HuH-7 (cell line): ENCODE data around the gene CATSPER1.
"Not testable (repeated sequence)": the region's sequence is repeated elsewhere in the genome, so short reads cannot be mapped to it uniquely, and the experiment has no call there.

Experiments used
- DNase-seq: peaks from one replicate; pipeline ENCODE4 v3.0.0; 2011; ENCODE audit warnings: low spot score

The CATSPER1 gene

GRCh38 chr11:66020618-66021357 lies 5.5 kb downstream of the CATSPER1 start:
- DNase-seq: no peak

DNA sequence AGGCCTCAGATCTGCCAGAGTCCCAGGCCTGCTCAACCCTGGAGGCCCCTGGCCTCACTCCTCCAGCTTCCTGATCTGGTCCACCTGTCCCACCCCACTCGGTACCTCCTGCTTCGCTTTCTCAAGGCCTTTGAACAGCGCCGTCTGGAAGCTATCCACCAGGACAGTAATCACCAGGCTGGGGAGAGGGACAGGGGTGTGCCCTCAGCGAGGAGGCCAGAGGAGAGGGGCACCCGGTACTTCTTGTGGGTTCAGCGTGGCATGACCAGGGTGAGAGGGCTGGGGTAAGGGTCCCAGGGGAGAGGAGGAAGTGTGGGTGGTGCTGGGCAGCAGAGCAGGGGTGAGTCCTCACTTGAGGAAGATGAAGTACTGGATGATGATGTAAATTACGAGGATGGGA lies 6.1 kb downstream of the CATSPER1 start:
- no peak for DNase-seq

GRCh38 chr11:66017321-66017720 lies 9.0 kb downstream of the CATSPER1 start:
- DNase-seq: no peak

DNA sequence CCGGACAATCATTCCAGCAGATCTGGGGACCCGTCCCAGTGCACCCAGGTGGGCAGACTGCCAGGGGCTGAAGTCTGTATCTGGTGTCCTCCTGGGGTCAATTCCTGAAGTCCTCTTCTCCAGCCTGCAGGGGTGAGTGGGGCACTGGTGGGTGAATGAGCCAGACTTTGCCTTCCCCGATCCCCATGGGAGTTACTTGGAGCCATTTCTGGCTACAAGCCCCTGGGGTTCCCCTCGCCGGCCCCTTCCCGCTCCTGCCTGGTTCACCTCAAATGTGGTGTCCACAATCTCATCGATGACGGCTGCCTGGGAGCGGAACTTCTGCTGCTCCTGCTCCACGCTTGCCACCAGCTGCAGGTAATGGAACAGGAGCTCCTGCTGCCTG lies 9.5 kb downstream of the CATSPER1 start:
- no peak for DNase-seq

DNA sequence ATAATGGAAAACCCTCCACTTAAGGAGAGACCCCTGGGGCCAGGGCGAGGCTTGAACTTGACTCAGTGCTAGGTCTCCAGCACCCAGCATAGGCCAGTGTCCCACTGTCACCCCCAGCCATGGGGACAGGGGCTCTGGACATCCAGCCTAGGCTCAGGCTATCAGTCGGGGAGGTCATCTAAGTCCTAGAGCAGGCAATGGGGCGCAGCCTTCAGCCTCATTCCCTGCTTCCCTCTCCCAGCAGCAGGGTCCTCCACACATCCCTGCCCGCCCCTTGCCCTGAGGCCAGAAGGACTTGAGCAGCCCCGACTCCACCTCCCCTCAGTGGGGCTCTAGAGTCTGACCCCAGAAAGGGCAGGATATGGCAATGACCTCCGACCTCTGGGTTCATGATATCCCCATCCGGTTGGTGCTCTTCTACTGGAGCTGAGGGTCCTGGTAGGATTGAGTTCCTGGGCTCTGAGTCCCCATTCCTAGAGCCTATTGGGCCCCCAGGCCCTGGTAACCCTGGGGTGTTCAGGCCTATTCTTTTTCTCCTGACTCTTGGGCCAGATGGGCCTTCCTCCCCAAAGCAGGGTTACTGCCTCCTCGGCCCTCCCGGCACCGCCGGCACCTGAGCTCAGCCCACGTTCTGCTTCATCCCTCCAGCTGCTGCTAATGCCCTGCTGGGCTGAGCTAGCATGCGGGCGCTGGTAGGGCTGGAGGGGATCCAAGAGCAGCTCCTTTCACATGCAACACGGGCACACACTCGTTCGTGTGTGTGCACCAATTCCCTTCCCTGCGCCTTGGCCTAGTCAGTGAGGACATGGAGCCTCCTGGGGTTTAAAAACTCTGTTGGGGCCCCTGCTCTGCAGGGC lies 10.1 kb downstream of the CATSPER1 start:
- no peak for DNase-seq

DNA sequence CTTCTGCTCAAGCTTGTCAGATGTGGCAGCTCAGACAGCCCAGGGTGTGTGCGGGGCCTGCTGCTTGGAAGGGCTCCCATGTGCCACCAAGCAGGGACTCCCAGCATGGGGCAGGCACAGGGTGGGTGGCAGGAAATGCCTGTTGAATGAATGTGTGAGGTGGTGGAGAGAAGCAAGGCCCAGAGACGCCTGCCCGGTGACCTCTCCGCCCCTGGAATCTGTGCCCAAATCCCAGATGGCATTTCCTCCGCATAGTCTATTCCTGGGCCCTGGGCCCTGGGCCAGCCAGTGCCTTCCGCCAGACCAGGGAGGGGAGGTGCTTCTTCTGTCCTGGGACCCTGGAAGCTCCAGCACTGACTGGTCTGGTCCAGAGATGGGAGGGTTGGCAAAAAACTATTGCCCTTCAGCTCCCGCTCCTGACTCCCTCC lies 10.8 kb downstream of the CATSPER1 start:
- no peak for DNase-seq

GRCh38 chr11:66014804-66015453 lies 11.3 kb downstream of the CATSPER1 start:
- DNase-seq: no peak

DNA sequence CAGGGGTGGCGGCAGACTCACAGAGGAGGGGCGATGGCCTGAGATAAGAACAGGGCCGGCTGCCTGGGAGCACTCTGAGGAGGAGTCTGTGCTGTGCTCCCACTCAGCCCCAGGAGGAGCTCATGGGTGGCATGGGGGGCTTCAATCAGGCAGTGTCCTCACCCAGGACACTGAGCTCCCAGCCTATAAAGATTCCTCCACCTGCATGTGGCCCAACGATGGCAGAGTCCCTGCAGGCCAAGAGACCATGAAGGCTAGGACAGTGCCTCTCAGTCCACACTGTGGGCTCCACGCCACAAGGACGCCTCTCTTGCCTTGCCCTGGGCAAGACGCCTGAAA lies 12.5 kb downstream of the CATSPER1 start:
- DNase-seq: no peak

- DNase-seq: no peak
Measured at GRCh38 chr11:66012946-66013761, 13.1 kb downstream of the CATSPER1 start.

- no peak for DNase-seq
Measured at GRCh38 chr11:66012371-66012945, 13.8 kb downstream of the CATSPER1 start.

GRCh38 chr11:66011785-66012303 lies 14.4 kb downstream of the CATSPER1 start, which contains the start of gene CST6:
Gene CST6, plus strand, starts transcription at chr11:66012008. Its CDS starts 37 bp downstream, at chr11:66012045.
- DNase-seq: no peak

DNA sequence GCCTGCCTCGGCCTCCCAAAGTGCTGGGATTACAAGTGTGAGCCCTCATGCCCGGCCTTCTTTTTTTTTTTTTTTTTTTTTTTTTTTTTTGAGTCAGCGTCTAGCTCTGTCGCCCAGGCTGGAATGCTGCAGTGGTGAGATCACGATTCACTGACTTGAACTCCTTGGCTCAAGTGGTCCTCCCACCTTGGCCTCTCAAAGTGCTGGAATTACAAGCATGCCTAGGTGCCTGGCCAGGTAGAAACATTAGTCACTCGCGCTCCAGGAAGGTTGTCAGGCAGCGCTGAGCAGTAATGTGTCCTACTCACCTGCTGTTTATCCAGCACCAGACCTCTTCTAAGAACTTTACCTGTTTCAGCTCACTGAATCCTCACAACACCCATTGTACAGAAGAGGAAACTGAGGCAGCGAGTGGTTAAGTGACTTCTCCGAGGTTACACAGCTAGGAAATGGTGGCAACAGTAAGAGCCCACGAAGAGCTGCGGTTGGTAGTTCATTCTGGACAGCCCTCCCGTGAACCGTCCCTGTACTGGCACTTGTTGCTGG lies 15.0 kb downstream of the CATSPER1 start:
- no peak for DNase-seq

- not testable (repeated sequence) for DNase-seq
Measured at GRCh38 chr11:66010036-66010435, 16.2 kb downstream of the CATSPER1 start.

- DNase-seq: no peak
Measured at GRCh38 chr11:66008468-66009101, 17.7 kb downstream of the CATSPER1 start.

DNA sequence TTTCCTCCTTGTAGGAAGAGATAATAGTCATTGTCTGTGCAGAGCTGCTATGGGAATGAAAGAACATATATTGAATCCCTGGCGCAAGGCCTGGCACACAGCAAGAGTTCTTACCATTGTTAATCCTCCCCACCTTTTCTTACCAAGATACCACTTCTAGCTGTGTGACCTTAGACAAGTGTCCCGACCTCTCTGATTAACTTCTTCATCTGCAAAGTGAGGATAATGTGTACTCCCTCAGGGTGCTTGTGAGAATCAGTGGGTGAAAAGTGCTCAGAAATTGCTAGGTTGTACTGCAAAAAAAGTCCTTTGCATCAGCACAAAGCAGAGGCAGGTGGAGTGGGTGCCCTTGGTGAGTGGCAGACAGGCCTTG lies 18.2 kb downstream of the CATSPER1 start:
- DNase-seq: no peak

DNA sequence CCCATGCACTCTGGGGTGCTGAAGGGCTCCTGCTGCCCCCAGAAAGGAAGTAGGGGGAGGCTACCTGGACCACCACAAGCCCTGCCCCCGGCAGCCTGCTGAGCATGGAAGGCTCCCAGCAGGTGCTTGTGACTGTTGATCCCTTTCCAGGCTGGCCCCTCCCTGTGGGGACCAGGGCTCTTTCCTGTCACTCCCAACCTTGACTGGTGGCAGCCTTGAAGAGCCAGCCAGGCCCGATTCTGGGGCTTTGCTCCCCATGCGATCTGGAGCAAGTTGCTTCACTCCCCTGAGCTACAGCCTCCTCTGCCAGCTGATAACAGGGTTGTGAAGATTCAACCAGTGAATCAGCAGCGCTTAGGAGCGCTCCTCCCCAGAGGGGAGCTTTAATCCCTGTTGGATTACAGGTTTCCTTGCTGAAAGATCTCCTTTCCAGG lies 19.1 kb downstream of the CATSPER1 start:
- DNase-seq: no peak

DNA sequence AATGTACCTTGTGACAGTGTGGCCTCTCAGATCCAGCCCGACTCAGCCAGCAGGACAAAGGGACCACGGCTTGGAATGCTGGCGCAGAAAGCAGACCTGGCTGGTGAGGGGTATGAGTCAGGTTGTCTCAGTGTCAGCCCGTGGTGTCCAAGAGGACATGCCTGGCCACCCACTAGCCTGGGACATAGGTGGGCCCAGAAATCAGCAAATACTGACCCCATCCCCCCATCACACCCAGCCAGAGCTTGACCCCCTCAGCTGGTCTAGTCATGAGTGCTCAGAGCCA lies 19.4 kb downstream of the CATSPER1 start:
- DNase-seq: no peak

- no peak for DNase-seq
Measured at GRCh38 chr11:66006134-66006890, 20.0 kb downstream of the CATSPER1 start.

DNA sequence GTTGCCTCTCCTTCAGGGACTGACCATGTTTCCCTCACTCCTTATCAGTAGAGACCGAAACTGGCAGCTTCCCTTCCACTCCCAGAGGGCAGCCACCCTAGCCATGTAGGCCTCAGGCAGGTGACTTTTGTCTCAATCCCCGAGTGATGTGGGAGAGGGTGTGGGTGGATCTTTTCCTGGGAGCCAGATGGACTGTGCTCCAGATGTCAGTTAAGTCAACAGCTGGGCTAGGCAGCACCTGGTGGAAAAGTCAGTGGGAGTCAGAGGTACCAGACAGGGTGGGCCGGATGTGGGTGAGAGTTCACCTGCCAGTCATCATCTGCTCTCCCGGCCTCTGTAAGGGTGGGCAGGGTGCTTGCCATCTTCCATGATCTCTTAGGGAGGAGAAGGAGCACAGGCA lies 22.1 kb downstream of the CATSPER1 start:
- no peak for DNase-seq

GRCh38 chr11:66003291-66003690 lies 23.0 kb downstream of the CATSPER1 start:
- no peak for DNase-seq
